PFSK-1 (cell line): ENCODE results near the gene LAMB1.

ENCODE experiments used
- FOXP2 ChIP-seq: optimal IDR thresholded peaks from 2 replicates; pipeline ENCODE3; 2011; ENCODE audit warnings: borderline replicate concordance, control low read depth, inconsistent platforms; ENCODE audit not compliant: insufficient read depth; ENCODE audit errors: extremely low read length, extremely low read depth
- POLR2AphosphoS5 ChIP-seq: IDR thresholded peaks from 2 replicates; pipeline ENCODE4 v1.6.1; 2012; ENCODE audit warnings: low read depth, mild to moderate bottlenecking, control low read depth, low read length, moderate library complexity
- REST ChIP-seq, 2 experiments: IDR thresholded peaks; 2 replicates each; pipeline versions ENCODE4 v1.6.1 to v1.8.0; 2011 to 2012; ENCODE audit warnings: low read depth in 2 of 2, low read length in 2 of 2, control low read depth in 1 of 2, inconsistent platforms in 1 of 2, mild to moderate bottlenecking in 1 of 2, moderate library complexity in 1 of 2; ENCODE audit not compliant: insufficient read depth in 1 of 2
- SIN3A ChIP-seq: IDR thresholded peaks from 2 replicates; pipeline ENCODE4 v1.6.1; 2012; ENCODE audit warnings: mild to moderate bottlenecking, low read length, moderate library complexity, borderline replicate concordance; ENCODE audit not compliant: insufficient read depth
- TAF1 ChIP-seq: IDR thresholded peaks from 2 replicates; pipeline ENCODE4 v1.6.1; 2012; ENCODE audit warnings: low read length, control low read depth, borderline replicate concordance; ENCODE audit not compliant: insufficient read depth

Gene LAMB1

GRCh38 chr7:107874111-107874510 is 128.8 kb downstream of the LAMB1 start:
- no peak for TF ChIP-seq POLR2AphosphoS5
- no peak for TF ChIP-seq REST (IDR thresholded peaks at IDR 0.05; ENCODE audit: insufficient read depth in 1 of 2, low read depth in 2 of 2, low read length in 2 of 2)
- no peak for TF ChIP-seq FOXP2
- no peak for TF ChIP-seq TAF1
- no peak for TF ChIP-seq SIN3A
